HL-60/S4 treated with phorbol 12-myristate 13-acetate at 8.2 ng/mL for 4 days and 3 days (cell line): ENCODE measurements around the gene VSIG8.

Source experiments
- in situ Hi-C: fragments of 300-500 bp; cut with MboI; formaldehyde crosslinking; loops from 2 replicates; pipeline ENCODE4 v1.15.0; 2022; ENCODE audit warnings: low sequenced_read_pairs

The VSIG8 gene

DNA sequence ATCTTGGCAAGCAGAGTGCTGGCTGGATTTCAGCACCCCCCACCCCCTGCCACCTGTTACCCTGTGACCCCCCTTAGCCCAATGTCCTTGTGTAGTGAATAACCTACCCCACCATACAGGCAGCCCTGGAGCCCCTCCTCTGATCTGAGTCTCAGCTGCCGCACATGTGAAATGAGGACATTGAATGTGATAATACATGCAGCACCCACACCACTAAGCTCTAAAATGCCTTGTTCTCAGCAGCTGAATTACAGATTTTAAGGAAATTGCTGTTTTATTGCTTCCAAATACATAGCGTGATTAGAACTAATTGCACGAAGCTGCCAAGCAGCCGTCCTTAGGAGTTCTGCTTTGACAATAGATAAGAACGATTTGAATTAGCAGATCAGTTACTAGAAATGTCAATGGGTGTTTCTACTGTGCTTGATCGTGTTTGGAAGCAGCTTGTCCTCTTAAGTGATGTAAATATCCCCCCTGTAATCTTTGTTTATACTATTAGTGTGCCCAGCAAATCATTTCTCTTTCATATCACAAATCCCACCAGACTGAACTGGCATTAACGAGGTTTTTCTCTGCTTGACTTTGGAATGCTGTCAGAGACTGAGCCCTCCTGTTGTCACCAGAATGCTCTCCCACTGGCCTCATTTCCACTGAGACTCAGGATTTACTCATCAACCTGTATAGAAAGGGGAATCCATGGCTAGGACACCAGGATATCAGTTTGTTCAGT lies 30.9 kb downstream of the VSIG8 start:
- in situ Hi-C loops, result no loop called here

DNA sequence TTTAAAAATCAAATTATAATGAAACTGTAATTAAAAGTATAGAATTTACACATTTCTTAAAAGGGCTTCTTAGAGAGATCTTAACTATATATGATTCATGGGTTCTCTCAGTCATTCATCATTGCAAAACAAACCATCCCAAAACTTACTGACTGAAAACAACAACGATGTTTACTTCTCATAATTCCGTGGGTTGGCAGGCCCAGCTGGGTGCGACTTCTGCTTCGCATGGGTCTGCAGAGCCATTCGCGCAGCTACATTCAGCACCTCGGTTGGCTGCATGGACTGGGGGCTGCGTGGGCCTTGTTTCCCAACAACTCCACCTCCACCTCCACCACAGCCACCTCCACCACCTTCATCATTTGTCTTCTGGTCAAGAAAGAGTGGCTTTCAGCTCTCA lies 31.7 kb downstream of the VSIG8 start:
- in situ Hi-C loops, result no loop called here

DNA sequence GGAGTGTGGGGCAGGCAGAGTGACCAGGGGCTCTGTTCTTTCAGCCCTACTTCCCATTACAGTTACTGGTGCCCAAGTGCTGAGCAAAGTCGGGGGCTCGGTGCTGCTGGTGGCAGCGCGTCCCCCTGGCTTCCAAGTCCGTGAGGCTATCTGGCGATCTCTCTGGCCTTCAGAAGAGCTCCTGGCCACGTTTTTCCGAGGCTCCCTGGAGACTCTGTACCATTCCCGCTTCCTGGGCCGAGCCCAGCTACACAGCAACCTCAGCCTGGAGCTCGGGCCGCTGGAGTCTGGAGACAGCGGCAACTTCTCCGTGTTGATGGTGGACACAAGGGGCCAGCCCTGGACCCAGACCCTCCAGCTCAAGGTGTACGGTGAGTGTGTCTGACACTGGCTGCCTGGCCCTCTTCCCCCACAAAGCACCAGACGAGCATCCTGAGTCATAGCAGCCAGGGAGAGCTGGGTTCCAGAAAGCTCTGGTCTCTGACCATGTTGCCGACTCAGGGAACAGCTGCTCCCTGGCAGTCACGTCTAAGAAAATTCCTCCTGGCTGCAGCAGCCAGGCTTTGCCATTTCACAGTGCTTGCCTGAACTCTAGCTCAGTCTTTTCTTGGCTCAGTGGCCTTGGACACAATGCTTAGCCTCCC lies 32.5 kb downstream of the VSIG8 start:
- in situ Hi-C loops, result no loop called here

DNA sequence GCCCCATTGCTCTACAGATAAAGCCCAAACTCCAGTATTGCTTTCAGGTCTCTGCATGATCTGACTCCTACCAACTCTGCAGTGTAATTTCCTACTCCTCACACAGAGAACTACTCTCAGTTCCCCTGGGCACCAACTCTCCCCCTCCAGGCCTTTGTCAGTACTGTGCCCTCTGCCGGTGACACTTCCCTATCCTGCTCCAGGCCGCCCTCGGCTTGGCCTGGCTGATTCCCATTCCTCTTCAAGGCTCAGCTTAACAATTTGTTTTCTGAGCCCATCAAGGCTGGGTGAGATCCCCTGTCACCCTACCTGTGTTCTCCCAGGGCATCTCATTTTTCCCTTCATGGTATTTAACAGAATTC lies 33.2 kb downstream of the VSIG8 start:
- in situ Hi-C loops, result no loop called here

DNA sequence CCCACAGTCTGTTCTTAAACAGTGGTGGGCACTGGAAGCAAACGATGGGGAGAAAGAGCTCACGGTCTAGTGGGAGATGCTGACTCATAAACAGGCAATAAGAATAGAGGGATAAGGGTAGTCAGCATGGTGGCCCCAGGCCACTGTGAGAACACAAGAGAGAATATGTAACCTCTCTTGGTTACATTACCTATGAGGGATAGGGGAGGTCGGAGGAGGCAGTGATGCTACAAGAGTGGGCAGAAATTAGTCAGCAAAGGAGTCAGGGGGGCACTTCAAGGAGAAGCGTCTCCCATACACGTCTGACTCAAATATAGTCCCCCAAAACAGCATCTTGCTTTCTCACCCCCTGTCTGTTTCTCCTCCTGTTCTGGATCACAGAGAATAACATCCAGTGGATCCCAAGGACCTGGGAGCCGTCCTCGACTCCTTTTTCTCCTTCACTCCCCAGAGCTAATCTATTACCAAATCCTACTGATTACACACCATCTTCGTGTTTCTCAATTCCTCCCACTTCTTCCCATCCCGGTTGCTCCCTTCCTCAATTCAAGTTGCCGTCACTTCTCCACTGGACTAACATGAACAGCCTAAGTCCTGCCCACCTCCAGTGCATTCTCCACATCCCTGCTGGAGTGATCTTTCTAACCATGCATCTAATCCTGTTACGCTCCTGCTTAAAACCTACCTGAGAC lies 33.7 kb downstream of the VSIG8 start:
- in situ Hi-C loops, result no loop called here

DNA sequence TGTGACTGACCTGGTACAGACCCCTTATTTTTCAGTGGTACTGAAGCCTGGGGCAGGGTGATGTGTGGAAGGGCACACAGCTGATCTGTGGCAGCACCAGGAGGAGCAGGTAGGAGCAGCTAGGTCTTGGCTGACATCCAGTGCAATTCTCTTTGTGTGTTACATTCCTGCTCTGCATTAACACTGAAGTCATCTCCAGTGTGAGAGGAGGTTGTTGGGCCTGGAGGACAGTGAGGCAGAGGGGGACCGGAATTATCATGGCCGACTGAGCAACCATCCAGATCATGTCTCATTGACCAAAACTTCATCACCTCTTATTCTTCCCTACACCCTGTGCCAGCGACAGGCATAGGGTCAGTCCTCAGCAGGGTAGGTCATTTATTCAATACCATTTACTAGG lies 34.3 kb downstream of the VSIG8 start:
- in situ Hi-C loops, result no loop called here

DNA sequence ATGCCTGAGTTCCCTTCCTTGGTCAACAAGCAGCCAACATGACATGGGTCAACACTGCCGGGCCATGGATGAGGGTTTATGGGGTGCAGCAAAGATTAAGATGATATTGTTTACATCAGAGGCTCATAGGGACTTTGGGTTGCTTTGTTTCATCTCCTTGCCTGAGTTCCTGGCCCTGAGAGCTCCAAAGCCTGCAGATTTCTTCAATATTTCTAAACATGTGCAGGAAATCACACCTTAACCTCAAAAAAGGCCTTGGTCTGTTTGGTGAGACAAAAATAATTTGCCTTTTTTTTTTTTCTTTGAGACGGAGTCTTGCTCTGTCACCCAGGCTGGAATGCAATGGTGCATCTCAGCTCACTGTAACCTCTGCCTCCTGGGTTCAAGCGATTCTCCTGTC lies 34.9 kb downstream of the VSIG8 start:
- in situ Hi-C loops, result no loop called here

DNA sequence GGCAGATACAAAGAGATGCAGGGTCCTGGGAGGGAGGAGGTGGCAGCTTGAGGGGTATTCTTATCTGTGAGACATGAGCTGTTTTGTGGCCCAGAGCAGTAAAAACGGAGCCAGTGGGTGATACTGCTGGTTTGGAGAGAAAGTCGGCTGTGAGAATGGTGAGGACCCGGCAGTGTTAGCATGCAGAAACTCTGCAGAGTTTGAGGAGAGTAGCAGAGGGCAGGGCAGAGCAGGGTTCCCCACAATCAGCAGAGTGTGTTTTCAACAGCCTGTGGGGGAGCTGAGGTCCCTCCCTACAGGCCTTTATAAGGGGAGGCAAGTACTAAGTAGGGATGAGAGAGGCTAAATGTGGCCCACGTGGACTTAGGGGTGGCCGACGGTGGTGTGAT lies 35.4 kb downstream of the VSIG8 start:
- in situ Hi-C loops, result no loop called here

DNA sequence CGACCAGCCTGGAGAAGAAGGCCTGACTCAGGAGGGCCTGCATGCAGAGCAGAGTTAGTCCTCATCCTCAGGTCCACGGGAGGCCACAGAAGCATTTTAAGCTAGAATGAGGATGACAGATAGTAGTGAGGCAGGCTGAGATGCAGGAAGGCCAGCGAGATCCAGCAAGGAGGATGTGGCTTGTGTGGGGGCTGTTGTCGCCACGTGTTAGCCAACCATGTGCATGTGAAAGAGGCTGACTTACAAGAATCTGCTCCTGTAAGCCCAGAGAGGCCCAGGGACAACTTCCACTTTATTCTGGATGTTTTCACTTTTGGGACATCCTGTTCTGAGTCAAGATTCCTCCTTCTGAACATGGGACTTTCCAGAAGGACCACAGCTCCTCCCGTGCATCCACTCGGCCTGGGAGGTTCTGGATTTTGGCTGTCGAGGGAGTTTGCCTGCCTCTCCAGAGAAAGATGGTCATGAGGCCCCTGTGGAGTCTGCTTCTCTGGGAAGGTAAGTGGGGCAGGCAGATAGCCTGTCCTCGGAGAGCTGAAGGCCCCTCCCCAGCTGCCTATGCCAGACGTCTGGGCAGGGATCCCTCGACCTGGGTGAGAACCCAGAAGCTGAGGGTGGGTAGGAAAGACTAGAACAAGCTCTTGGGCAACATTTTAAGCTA lies 35.9 kb downstream of the VSIG8 start, which contains the start of gene SLAMF8:
Gene SLAMF8, plus strand, starts transcription at position 433 of the 661 bp plus-strand sequence. Its CDS starts 26 bp downstream, at position 459.
- in situ Hi-C loops, result no loop called here

DNA sequence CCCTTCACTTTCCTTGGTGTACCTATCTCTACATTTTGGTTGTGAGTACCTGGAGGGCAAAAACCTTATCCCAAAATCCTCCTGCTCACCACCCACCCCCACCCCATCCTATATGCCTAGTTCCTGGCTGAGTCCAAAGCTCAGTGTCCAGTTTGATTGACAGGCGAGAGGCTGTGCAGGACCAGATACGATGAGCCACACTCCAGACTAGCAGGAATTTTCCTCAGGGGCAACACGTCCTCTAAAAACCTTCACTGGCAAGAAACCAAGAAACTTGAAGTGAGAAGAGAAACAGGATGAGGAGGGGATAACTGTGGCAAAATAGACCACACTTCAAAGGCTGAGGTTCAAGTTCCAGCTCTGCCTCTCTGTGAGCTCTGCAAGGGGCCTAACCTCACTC lies 36.9 kb downstream of the VSIG8 start:
- in situ Hi-C loops, result no loop called here

DNA sequence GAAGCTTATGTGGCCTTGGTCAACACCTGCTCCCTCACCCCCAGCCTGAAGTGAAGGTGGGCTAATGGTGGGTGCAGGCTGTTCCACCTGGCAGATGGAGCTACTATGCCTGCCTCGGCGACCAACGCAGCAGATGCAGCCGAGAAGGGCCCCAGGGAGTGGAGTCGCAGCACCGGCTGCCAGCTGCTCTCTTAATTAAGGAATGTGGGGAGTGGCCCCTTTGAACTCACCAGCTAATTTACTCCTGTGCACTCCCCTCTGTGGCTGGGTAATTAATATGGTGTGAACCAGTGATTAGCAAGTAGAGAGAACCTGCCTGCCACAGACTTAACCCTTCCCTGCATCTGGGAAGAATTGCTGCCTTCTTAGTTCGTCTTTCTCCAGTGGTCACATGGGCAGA lies 39.1 kb downstream of the VSIG8 start:
- in situ Hi-C loops, result no loop called here

DNA sequence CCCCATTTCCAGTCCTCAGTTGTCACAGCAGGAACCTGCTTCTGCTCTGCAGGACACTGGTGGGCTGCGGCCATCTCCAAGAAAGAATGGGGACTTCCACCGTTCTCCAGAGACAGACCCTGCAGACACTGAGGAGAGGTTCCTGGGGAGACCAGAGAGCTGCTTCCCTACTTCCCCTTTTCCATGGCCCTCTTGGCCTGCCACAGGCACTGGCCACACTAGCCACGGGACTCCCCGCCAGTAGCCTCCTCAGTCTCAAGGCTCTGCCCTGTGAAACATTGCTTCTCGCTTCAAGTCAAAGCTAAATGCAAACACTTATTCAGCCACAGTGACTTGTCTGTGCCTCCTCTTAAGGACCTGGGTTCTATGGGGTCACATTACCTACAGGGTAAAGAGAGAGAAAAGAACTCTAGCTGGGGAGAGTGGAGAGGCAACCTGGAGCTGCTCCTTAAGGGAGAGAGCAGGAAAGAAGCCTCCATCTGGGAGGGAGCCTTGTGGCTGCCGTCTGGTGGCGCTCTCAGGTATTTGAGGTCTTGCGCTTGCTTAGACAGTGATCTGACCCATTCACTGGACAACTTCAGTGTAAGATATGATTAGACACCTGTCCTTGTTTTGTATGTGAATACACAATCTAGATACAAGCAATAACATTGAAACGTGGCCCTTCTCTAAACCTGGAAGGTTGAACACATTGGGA lies 41.1 kb downstream of the VSIG8 start:
- in situ Hi-C loops, result no loop called here

DNA sequence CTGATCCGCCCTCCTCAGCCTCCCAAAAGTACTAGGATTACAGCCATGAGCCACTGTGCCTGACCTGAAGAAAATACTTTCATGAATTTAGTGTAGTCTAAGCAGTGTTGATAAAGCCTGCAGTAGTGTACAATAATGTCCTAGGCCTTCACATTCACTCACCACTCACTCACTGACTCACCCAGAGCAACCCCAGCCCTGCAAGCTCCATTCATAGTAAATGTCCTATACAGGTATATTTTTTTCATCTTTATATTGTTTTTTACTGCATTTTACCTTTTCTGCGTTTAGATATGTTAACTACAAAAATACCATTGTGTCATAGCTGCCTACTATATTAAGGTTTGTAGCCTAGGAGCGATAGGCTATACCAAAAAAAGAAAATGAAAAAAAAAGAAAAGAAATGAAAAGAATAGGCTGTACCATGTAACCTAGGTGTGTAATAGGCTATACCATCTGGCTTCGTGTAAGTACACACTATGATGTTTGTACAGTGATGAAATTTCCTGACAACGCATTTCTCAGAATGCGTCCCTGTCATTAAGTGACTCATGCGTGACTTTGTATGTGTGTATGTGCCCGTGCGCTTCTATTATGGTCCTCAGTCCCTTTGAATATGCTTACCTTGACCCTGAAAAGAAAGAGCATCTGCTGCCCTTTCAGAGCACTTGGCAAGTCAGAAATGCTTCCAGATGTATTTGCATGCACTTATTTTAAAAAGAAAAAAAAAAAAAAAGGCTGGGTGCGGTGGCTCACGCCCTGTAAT lies 45.0 kb downstream of the VSIG8 start:
- in situ Hi-C loops, result no loop called here

DNA sequence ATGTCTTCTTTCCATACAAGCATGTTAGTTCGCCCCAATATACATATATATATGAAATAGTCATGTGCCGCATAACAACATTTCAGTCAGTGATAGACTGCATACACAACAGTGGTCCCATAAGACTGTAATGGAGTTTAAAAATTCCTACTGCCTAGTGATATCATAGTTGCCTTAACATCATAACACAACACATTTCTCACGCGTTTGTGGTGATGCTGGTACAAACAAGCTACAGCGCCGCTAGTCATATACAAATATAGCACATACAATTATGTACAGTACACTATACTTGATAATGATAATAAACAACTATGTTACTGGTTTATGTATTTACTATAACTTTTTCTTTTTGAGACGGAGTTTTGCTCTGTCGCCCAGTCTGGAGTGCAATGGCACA lies 46.5 kb downstream of the VSIG8 start:
- in situ Hi-C loops, result no loop called here

DNA sequence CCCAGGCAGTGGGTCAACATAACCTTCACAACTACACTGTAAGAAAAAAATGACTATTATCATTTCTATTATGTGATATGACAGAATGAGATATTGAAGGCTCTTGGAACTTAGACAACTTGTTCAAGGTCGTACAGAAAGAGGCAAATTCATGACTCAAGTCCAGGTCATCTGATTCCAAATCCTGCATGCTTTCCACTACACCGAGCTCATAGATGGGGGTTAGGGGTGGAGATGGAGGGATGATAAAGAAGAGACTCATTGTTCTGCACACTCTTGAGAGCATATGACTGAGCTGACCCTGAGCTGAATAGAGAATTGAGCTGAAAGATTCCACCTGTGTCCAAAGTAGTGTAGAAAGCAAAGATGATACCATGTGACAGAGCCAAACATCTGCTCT lies 57.5 kb downstream of the VSIG8 start:
- in situ Hi-C loops, result no loop called here
